GM18909 (cell line): ENCODE results near the gene AARS2.
A peak's percentile ranks its signal among the peaks of the same experiment; 100 is the strongest.
"Not testable (repeated sequence)": the region's sequence is repeated elsewhere in the genome, so short reads cannot be mapped to it uniquely, and the experiment has no call there.

Experiments used
- ATAC-seq: cut with Tn5 transposase; IDR thresholded peaks from one replicate; pipeline ENCODE4 v1.9.1; 2021; ENCODE audit warnings: mild to moderate bottlenecking; ENCODE audit not compliant: unreplicated experiment, poor library complexity

Gene AARS2

GRCh38 chr6:44333273-44333919 lies 20.2 kb upstream of the AARS2 start:
- no peak for ATAC-seq

- ATAC-seq = no peak
Observed at GRCh38 chr6:44332585-44332984, 19.4 kb upstream of the AARS2 start.

GRCh38 chr6:44329858-44330257 lies 16.7 kb upstream of the AARS2 start:
- no peak for ATAC-seq

GRCh38 chr6:44328203-44328602 lies 15.1 kb upstream of the AARS2 start:
- ATAC-seq = not testable (repeated sequence)

- no peak for ATAC-seq
Observed at GRCh38 chr6:44327760-44328159, 14.6 kb upstream of the AARS2 start.

GRCh38 chr6:44327096-44327495 lies 13.9 kb upstream of the AARS2 start:
- no peak for ATAC-seq

- ATAC-seq = no peak
Observed at GRCh38 chr6:44321210-44321609, 8.1 kb upstream of the AARS2 start.

- ATAC-seq = not testable (repeated sequence)
Observed at GRCh38 chr6:44317136-44317631, 4.0 kb upstream of the AARS2 start.

- no peak for ATAC-seq
Observed at GRCh38 chr6:44316481-44316880, 3.3 kb upstream of the AARS2 start.

- no peak for ATAC-seq
Observed at GRCh38 chr6:44315951-44316350, 2.8 kb upstream of the AARS2 start.

GRCh38 chr6:44315516-44315915 lies 2.4 kb upstream of the AARS2 start:
- no peak for ATAC-seq

GRCh38 chr6:44314657-44315056 lies 1.5 kb upstream of the AARS2 start:
- not testable (repeated sequence) for ATAC-seq

GRCh38 chr6:44311767-44312166 lies 1.4 kb downstream of the AARS2 start:
- ATAC-seq = no peak

GRCh38 chr6:44311304-44311703 lies 1.8 kb downstream of the AARS2 start:
- no peak for ATAC-seq

GRCh38 chr6:44310241-44310640 lies 2.9 kb downstream of the AARS2 start:
- no peak for ATAC-seq

- no peak for ATAC-seq
Observed at GRCh38 chr6:44309631-44310030, 3.5 kb downstream of the AARS2 start.

- no peak for ATAC-seq
Observed at GRCh38 chr6:44309092-44309491, 4.1 kb downstream of the AARS2 start.

GRCh38 chr6:44307217-44307616 lies 5.9 kb downstream of the AARS2 start:
- ATAC-seq = no peak

GRCh38 chr6:44306710-44307109 lies 6.4 kb downstream of the AARS2 start:
- ATAC-seq = no peak

GRCh38 chr6:44305200-44305725 lies 7.9 kb downstream of the AARS2 start:
- no peak for ATAC-seq

GRCh38 chr6:44304282-44305199 lies 8.6 kb downstream of the AARS2 start:
- peak; percentile 47 for ATAC-seq
